Forelimb muscle (tissue), 1 donor: ENCODE results near the gene SVIP. TPM values are rescaled to one million over a fixed set of nuclear protein-coding genes. Genes with fewer than 3 reads are reported as not detected.

Experiments used
- DNase-seq: peaks from one replicate; pipeline ENCODE4 v3.0.0-alpha.2; 2013; ENCODE audit warnings: low read depth
- polyA plus RNA-seq: library from polyadenylated mRNA; unstranded; fragments of 120-200 nt; gene quantifications from one replicate; pipeline ENCODE4 v1.2.1, GENCODE V29; 2013; ENCODE audit not compliant: insufficient read length

The SVIP gene, protein sequence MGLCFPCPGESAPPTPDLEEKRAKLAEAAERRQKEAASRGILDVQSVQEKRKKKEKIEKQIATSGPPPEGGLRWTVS
- 8.0 TPM for polyA plus RNA-seq

DNA sequence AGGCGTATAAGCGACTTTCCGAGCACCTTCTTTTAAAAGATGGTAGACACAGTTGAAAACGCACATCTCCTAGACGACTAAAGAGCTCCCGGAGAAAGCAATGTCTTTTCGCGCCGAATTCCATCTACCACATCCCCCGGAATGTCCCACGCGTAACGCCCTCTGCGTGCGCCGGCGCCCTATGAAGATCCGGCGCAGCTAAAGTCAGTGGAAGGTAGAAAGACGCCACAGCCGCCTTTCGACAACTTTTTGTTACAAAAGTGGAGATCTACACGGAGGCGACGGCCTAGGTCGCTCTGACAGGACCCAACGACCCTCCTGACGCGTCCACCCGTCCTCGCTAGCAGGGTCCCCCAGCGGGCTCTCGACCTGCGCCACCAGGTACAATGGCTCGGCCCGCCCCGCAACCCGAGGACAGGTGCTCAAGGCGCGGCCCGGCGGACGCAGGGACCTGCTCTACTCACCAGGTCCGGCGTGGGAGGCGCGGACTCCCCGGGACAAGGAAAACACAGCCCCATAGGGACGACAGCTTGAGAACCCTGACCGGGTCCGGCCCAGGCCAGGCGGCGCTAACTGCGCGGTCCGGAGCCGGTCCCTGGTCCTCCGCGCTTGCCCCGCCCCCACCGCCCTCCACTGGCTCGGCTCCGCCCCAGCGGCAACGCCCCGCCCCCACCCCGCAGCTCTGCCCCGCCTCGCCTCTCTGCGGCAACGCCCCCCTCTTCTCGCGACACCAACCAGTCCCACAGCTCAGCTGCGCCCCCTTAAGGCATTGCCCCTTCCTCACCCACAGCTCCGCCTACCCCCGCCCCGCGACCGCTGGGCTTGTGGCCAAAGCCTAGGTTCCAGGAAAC lies at the start of gene SVIP:
TSS of gene SVIP (minus strand) at position 571 of the 851 bp plus-strand sequence. CDS start at position 518, 53 bp downstream.
- peak; percentile 39 for DNase-seq

DNA sequence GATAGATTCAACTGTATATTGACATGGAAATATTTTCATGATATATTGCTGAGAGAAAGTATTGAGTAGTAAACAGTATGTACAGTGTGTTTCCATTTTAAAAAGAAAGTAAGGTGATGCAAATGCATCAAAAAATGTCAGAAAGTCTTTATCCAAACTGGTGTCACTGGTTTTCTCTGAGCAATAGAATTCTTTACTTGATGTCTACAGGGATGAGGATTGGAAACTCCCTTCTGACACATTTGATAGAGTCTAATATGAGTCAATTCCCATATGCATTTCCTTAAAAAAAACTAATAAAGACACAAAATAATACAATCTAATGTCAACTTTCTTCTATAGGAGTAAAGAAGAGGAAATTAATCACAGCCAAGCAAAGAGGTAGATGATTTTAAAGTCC lies 49.0 kb upstream of the SVIP start:
- DNase-seq = no peak

DNA sequence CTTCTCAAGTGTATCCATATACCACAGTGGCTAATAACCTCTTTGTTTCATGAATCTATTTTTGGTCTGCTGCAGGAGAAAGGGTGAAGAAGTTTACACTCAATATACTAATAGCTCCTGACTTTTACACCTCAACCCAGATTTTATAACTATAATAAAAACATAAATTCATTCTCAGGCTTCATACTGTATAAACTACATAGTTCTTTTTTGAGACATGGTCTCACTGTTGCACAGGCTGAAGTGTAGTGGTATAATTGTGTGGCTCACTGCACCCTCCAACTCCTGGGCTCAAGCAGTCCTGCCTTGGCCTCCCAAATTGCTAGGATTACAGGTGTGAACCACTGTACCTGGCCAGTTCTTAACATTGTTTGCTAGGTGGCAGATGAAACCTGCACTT lies 48.4 kb upstream of the SVIP start:
- DNase-seq = no peak

DNA sequence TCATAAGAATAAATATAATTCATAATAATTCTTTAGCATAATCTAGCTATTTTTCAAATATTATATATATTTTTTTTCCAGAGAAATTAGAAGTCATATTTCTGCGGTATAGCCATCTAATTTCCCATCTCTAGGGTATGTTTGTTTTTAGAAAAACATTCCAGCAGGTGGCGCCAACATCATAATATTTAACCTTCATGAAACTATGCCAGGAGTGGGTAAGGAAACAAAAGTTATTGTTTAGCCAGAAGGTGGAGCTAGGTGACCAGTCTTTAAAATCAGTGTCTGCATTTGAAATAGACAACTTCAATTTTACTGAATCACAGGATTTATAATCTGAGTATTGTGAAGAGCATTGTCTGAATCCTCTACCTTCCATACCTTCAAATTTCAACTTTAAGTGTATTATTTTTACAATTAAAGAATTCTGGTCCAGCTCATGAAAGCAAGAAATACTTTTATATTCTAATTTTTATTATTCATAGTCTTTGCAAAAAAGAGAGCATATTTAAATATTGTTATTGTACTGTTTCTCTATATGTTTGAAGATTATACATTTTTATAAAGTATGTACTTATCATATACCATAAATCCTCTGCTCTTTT lies 46.4 kb upstream of the SVIP start:
- DNase-seq = peak; percentile 81

DNA sequence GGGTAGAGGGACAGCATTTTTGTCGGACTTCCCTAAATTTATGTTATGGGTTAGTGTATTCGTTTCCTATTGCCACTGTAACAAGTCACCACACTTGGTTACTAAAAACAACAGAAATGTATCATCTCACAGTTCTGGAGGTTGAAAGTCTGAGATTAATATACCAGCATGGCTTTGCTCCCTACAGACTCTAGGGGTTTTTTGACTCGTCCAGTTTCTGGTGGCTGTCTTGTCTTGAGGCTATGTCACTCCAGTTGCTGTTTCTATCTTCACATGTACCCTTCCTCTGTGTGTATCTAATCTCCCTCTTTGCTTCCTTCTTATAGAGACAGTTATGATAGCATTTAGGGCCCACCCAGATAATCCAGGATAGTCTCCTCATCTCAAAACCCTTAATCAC lies 39.7 kb upstream of the SVIP start:
- DNase-seq = no peak

DNA sequence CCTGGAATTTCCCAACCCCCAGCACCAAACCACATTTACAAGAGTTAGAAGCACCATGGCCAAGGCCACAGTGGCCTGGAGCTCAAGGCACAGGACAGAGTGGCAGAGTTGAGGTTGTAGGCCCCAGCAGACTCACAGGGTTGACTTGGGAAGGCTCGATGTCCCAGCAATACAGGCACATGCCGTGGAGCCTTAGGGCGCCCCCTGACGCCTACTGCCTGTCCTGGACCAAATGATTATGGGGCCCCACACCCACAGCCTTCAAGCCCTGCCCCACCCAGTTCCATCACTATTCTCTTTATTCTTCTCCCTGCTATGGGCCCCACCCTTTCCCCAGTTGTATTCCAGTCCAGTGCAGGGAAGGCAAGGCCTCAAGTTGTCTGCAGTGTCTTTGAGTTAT lies 30.6 kb upstream of the SVIP start, which contains the start of gene CCDC179:
TSS of gene CCDC179 (minus strand) at position 234 of the 400 bp plus-strand sequence. CDS start at position 181, 53 bp downstream.
- DNase-seq = no peak

DNA sequence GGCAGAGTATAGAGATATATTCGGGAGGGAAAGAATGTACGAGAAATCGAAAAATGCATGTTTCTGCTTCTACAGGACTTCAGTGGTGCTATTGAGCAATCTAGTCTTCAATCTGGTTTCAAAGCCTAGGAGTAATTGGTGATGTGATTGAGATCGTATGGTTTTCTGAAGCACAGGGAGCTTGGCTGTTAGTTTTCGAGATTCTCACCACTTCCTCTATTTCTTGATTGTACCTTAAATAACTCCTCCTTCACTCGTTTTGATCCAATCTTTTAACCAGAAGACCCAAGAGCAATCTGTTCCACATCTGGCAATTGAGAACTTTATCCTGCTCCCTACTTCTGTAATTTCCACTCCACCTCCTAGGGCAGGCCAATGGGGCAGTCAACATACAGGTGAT lies 30.2 kb upstream of the SVIP start:
- DNase-seq = no peak

DNA sequence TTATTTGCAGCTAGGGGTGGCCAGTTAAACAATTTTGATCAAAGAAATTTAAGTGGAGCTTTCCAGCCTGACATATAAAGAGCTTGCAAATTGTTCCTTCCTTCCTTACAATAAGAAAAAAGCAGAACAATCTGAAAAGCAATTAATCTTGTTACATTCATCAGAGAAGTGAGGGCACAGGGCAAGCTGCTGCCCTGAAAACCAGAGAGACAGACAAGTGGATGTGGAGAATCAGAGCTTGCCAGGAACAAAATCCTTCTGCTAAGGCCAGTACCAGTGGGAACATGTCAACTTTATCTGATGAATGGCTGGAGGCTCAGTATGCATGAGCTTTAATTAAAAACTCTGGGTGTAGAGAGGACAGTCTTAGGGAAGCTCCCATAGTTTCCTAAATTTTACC lies 21.9 kb upstream of the SVIP start:
- DNase-seq = no peak

DNA sequence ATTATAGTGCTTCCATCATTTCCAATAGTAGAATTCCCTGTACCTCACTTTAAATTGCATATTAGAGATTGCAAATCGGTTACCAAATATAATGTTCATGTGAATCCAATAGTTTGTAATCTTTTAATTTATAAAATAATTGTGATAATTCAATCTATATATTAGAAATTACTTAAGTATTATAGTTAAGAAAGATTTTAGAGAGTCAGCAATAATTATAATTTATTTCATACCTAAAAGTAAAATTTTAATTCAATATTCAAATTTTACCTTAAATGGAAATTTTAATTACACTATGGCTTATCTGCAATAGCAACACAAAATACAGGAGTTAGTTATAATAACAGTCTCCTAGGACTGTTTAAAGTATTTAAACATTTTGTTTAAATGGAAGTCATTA lies 17.1 kb upstream of the SVIP start:
- no peak for DNase-seq

DNA sequence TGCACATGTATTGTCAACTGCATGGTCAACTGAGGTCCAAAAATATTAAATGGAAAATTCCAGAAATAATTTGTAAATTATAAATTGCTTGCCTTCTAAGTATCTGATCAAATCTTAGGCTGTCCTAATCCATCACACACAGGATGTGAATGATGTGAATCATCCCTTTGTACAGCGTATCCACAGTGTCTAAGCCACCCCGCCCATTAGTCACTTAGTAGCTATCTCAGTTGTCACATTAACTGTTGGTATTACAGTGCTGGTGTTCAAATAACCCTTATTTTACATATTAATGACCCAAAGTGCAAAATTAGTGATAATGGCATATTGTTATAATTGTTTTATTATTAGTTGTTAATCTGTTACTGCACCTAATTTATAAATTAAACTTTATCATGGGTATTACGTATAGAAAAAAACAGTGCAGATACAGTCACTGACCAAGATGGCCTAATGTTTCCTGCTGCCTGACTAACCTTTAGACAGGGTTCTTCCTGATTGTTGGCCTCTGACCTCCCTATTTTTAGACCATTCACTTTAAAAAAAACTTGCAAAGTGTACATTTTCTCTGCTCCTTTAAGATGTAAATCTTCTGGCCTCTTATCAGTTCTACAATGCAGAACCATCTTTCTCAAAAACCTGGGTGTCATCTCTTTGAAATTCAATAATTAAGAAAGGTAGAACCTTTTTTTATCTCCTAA lies 2.9 kb upstream of the SVIP start:
- no peak for DNase-seq

DNA sequence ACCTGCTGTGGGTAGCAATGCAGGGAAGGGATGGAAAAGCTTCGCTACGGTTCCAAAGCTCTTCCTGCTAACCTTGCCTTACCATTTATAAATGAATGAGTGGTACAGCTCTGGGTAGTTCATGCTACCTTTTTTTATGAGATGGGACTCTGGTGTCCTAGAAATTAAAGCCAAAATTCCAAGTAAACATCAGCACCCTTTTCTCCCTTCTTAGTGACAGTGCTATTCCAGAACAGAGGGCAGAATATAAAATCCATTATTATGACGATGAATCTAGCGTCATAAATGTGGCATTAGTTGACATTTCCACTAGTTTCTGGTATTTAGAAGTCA lies 447 bp upstream of the SVIP start:
- DNase-seq = no peak

DNA sequence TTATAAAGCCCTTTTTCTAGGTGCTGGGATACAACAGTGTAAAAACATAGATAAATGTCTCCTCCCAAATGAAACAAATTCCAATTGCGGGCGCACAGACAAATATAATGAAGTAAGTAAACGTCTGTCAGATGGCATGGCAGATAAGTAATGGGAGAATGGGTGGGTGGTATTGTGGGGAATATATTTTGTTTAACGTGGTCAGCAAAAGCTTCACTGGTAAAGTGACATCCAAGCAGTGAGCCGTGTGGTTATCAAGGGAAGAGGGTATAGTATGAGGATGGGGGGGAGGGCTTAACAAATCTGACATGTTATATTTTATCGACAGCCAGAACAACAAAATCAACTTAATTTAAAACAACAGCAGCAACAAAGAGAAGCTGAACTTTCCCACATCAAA lies 1.2 kb downstream of the SVIP start:
- DNase-seq = no peak

DNA sequence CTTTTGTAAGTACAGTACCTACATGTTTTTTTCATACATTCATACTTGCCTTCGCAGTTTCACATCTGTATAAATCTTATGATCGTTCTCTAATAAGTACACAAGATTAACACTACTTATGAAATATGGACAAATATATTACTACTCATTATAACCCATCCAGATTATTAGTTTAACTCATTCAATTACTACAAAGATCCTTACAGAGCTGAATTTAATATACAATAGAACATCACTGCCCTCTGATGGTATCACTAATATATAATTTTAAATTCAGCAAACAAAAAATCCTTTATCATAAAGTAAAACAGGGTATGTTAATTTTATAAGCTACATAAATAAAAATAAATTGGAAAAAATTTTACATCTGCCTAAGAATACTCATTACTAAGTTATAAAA lies 7.4 kb downstream of the SVIP start:
- DNase-seq = no peak

DNA sequence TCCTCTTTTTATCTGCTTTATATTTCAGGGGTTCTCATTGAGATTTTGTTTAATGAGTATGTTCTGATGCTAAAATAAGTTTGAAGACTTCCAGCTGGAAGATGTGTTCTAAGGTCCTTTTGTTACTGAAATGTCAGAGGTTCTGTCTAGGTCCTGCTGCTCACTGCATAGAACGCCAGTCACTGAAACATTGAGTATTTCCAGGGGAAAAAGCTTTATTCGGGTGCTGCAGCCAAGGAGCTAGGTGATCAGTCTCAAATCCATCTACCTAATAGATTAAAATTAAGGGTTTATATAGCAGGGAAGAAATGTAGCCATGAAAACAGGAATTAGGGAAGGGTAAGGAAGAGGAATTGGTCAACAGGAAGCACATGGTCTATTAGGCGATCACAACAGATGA lies 19.7 kb downstream of the SVIP start:
- DNase-seq = no peak

DNA sequence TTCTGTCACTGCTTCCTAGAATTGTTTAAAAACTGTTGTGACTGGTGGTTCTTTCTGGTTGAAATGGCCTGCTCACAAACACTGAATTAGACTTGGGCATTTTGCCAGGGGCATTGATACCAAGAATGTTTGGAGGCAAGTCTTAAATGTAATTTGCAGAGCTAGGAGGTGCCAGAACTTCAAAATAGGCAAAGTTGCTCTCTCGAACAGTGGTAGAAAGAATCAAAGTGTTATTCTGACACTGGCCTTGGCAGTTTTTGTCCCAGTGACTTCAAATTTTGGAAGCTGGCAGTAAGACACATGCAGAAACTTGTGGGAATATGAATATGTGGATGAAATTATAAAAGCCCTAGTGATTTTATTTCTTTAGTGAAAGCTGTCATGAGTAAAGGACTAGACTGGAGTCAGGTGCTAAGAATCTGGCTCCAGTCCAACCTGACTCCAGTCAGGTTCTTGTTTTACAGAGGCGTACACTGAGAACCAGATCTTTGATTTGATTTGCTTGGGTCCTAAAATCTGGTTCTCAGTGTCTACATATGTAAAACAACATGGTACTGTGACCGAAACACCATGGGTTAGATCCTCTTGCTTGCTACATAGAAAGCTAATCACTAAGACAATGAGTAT lies 20.9 kb downstream of the SVIP start:
- DNase-seq = no peak

DNA sequence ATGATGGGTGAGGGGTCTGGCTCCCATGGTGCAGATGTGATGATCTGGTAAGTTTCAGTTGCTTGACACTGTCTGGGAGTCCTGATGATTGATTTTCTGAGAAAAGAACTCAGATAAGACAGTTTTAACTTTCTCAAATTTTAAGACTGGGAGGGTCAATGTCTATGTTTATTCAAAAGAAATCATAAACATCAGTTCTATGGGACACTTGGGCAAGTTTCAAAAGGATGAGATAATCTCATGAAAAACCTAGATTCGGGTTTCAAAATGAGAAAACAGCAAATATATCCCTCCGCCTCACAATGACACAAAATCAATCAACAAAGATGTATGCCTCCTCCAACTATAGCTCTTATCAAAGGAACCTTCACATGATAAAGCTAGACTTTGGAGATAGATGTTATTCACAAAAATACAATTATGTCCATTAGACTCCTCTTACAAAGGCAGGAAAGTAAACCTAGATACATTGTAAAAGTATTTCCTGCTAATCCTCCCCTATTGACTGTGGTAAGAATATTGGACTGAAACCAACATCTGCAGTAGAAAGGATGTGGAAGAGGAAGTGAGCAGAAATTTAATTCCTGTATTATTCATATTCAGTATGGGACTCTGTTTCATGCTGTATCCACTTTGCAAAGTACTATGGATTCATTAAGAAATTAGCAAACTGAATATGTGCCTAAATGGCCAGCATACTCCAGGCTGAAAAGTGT lies 21.6 kb downstream of the SVIP start:
- DNase-seq = no peak

DNA sequence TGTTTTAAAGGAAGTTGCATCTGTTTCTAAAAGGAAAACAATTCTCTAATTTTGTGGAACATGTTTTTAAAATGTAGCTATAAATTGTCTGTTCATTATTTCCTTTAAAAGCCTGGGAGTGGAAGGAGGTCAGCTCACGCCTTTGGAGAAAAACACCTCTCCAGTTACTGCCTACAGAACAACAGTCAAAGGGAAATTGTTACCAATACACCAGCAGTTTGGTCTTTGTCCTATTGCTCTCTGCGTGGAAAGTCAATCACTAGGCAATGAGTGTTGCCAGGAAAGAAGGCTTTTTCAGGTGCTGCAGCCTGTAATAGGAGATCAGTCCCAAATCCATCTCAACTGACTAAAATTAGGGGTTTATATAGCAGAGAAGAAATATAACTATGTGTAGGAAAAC lies 22.2 kb downstream of the SVIP start:
- DNase-seq = no peak

DNA sequence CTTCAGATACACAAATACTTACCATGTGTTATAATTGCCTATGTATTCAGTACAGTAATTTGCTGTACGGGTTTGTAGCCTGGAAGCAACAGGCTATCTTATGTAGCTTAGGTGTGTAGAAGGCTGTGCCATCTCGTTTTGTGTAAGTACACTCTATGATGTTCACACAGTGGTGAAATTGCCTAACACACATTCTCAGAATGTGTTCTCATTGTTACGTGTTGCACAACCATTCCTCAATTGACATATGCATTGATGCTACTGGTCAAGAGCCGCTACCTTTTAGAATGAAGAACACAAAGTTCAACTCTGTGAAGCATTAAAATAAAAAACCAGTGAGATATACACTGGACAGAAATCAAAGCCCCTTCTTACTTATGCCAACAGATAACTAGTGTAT lies 26.7 kb downstream of the SVIP start:
- DNase-seq = no peak

DNA sequence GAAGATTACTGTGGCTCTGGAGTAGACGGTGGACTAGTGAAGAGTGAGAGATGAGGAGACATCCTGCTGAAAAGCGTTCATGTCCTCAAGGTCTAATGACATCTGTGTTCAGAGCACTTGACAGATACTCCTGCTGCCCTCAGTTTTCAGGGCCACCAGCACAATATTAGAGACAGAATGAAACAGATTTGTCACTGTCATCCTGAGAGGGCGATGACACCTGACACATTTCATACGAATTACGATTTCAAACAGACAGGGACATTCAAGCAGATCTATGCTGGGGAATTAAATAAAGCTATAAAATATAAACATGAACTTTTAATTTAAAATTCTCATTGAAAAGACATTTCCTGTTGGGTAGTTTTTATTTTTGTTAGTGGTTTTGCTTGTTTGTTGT lies 29.1 kb downstream of the SVIP start:
- no peak for DNase-seq

DNA sequence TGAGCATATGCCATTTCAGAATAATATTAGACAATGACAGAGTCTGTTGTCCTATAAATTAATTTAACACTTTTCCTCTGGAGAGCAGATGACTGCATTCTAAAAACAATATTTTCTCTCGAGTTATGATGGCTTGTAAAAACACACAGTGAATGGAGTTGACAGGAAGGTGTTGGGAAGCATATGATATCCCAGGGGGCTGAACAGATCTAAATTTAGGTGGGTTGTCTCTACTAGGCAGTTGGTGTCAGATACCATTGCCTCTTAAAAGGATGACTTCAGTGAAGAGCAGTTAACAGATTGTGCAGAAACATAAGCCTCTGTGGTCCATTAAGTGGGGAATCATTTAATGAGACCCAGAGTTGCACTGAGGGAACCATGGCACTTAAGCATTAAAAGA lies 30.7 kb downstream of the SVIP start:
- no peak for DNase-seq

DNA sequence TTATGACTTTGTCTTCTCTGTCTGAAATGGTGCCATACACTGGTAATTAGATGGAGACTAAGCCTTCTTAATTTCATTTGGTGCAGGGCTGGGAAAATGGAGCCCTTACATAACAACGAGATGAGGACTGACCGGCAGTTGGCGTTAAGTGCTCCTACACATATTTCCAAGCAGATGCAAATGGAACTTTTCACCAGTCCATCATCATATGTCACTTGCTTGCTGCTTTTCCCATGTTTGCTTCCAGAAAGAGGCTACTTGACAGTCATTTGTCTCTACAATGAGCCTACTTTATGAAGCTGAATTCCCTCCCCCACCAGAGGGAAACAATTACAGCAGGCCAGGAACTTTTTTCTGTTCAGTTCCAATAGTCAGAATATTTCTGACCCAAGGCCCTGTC lies 32.6 kb downstream of the SVIP start:
- no peak for DNase-seq

DNA sequence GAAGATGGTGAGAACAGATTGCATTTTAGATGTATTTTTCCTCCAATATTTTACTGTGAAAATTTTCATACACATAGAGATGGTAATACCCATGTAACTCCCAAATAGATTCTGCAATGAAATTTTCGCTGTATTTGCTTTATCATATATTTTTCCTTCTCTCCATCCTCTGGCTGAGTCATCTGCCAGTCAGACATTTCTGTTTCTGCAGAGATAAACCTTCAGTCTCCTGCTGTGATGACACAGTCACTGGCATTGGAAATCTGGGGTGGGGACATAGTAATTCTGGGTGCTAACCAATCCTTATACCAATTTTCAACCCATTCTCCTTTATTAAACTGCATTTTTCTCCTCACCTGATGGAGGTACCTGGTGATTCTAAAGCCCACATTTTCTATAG lies 33.7 kb downstream of the SVIP start:
- no peak for DNase-seq
